HepG2 (cell line): Measurements from ENCODE around the gene CYP11A1. TPM values are rescaled to one million over a fixed set of nuclear protein-coding genes. Genes with fewer than 3 reads are reported as not detected.

Experiments
- BRCA1 ChIP-seq: sonication (generic); formaldehyde crosslinking; IDR thresholded peaks from 2 replicates; pipeline ENCODE4 v1.4.0; 2020; ENCODE audit warnings: missing genetic modification reagents
- MAFF ChIP-seq: IDR thresholded peaks from 2 replicates; pipeline ENCODE4 v1.6.1; 2011; ENCODE audit warnings: low read depth, low read length, improper control_type of control experiment
- MAFK ChIP-seq, 2 experiments: IDR thresholded peaks in 1 of 2; conservative IDR thresholded peaks in 1 of 2; 2 replicates each; pipeline ENCODE4 v1.6.1; 2011; ENCODE audit warnings: improper control_type of control experiment in 2 of 2, low read length in 2 of 2
- POGZ ChIP-seq: sonication (generic); formaldehyde crosslinking; IDR thresholded peaks from 2 replicates; pipeline ENCODE4 v1.4.0; 2020; ENCODE audit warnings: mild to moderate bottlenecking, missing genetic modification reagents
- TEAD3 ChIP-seq: optimal IDR thresholded peaks from 2 replicates; pipeline ENCODE3; 2016; ENCODE audit warnings: borderline replicate concordance
- ZNF264 ChIP-seq: sonication (generic); formaldehyde crosslinking; IDR thresholded peaks from 2 replicates; pipeline ENCODE4 v1.4.0; 2020; ENCODE audit warnings: missing genetic modification reagents
- polyA plus RNA-seq, 8 experiments: library from polyadenylated mRNA; depleted of rRNA in 3 of 8; stranded (reverse) in 7 of 8; unstranded in 1 of 8; fragments of >200 nt; fragmentation: Illumina TruSeq in 4 of 8; extraction: Trizol in 4 of 8; gene quantifications; 2 replicates each; pipeline versions ENCODE4 v1.2.1 to v1.2.3, GENCODE V29; 2011 to 2016; ENCODE audit warnings: low read depth in 4 of 8, missing spikeins in 1 of 8, mixed read lengths in 1 of 8; ENCODE audit not compliant: insufficient read depth in 1 of 8
- total RNA-seq, 5 experiments: library from RNA; depleted of rRNA; stranded (reverse); fragments of >200 nt; fragmentation: Illumina TruSeq; extraction: Trizol; gene quantifications; 2 replicates each; pipeline ENCODE4 v1.2.3, GENCODE V29; 2016; ENCODE audit warnings: low read depth in 1 of 5
- TF ChIP-seq, protein P1 (sequence below): sonication (generic); formaldehyde crosslinking; IDR thresholded peaks from 2 replicates; pipeline ENCODE4 v1.5.0; 2020; ENCODE audit warnings: mild to moderate bottlenecking, missing genetic modification reagents, borderline replicate concordance
- TF ChIP-seq, protein P2 (sequence below): sonication (generic); formaldehyde crosslinking; IDR thresholded peaks from 2 replicates; pipeline ENCODE4 v1.9.0; 2022; ENCODE audit warnings: missing genetic modification reagents, mild to moderate bottlenecking, borderline replicate concordance
- TF ChIP-seq, protein P3 (sequence below): sonication (generic); formaldehyde crosslinking; IDR thresholded peaks from 2 replicates; pipeline ENCODE4 v1.5.1; 2020; ENCODE audit warnings: mild to moderate bottlenecking, missing genetic modification reagents, moderate library complexity

CYP11A1 gene
- total and polyA plus RNA-seq, 2 of the 13 experiments (the other 11 are each of a cell fraction or from before 2014, with no cell fraction given) = 0.66 to 0.92 TPM

DNA sequence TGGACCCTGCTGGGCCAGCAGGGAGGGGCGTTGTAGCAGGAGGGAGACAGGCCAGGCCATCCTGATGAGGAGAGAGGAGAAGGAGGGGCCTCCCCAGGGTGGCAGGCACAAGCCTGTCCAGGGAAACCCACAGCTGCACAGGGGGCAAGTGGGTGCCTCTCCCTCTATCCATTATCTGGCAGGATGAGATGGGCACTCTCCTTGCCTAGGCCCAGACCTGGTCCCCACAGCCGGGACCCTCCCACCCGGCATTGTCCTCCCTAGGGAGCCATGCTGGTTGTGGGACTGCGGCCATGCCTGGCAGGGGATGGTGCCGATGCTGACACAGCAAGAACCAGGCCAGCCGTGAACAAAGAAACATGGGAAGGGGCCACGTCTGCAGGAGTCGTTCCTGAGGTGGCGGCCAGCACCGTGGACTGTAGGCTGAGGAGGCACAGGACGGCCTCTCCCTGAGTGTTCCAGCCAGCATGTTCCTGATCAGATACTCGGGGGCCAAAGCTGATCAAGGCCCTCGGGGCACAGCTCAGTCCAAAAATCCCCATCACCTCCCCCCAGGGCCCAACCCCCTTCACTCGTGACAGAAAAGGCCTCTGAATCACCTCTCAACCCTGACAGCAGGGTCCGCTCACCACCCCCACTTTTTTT, 19.2 kb upstream of the CYP11A1 start (continued):
- TF ChIP-seq, protein P1, sequence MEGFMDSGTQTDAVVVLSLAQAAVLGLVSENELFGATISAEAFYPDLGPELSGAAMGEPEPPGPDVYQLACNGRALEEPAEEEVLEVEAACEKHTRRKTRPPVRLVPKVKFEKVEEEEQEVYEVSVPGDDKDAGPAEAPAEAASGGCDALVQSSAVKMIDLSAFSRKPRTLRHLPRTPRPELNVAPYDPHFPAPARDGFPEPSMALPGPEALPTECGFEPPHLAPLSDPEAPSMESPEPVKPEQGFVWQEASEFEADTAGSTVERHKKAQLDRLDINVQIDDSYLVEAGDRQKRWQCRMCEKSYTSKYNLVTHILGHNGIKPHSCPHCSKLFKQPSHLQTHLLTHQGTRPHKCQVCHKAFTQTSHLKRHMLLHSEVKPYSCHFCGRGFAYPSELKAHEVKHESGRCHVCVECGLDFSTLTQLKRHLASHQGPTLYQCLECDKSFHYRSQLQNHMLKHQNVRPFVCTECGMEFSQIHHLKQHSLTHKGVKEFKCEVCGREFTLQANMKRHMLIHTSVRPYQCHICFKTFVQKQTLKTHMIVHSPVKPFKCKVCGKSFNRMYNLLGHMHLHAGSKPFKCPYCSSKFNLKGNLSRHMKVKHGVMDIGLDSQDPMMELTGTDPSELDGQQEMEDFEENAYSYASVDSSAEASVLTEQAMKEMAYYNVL (CRISPR knock-in tag) = no peak
- TF ChIP-seq, protein P2, sequence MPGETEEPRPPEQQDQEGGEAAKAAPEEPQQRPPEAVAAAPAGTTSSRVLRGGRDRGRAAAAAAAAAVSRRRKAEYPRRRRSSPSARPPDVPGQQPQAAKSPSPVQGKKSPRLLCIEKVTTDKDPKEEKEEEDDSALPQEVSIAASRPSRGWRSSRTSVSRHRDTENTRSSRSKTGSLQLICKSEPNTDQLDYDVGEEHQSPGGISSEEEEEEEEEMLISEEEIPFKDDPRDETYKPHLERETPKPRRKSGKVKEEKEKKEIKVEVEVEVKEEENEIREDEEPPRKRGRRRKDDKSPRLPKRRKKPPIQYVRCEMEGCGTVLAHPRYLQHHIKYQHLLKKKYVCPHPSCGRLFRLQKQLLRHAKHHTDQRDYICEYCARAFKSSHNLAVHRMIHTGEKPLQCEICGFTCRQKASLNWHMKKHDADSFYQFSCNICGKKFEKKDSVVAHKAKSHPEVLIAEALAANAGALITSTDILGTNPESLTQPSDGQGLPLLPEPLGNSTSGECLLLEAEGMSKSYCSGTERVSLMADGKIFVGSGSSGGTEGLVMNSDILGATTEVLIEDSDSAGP (CRISPR knock-in tag) = peak; percentile 14; the same call in 1 of the 2 replicates
- no peak for TF ChIP-seq POGZ (CRISPR knock-in tag)
- TF ChIP-seq TEAD3 (CRISPR knock-in tag) = peak; percentile 28
- peak; percentile 74 to 81 for TF ChIP-seq MAFK (conservative IDR thresholded peaks at IDR 0.05 in 1 of 2, IDR thresholded peaks at IDR 0.05 in 1 of 2; ENCODE audit: low read length in 2 of 2)
- TF ChIP-seq BRCA1 (CRISPR knock-in tag) = no peak
- TF ChIP-seq ZNF264 (CRISPR knock-in tag) = no peak
- TF ChIP-seq, protein P3, sequence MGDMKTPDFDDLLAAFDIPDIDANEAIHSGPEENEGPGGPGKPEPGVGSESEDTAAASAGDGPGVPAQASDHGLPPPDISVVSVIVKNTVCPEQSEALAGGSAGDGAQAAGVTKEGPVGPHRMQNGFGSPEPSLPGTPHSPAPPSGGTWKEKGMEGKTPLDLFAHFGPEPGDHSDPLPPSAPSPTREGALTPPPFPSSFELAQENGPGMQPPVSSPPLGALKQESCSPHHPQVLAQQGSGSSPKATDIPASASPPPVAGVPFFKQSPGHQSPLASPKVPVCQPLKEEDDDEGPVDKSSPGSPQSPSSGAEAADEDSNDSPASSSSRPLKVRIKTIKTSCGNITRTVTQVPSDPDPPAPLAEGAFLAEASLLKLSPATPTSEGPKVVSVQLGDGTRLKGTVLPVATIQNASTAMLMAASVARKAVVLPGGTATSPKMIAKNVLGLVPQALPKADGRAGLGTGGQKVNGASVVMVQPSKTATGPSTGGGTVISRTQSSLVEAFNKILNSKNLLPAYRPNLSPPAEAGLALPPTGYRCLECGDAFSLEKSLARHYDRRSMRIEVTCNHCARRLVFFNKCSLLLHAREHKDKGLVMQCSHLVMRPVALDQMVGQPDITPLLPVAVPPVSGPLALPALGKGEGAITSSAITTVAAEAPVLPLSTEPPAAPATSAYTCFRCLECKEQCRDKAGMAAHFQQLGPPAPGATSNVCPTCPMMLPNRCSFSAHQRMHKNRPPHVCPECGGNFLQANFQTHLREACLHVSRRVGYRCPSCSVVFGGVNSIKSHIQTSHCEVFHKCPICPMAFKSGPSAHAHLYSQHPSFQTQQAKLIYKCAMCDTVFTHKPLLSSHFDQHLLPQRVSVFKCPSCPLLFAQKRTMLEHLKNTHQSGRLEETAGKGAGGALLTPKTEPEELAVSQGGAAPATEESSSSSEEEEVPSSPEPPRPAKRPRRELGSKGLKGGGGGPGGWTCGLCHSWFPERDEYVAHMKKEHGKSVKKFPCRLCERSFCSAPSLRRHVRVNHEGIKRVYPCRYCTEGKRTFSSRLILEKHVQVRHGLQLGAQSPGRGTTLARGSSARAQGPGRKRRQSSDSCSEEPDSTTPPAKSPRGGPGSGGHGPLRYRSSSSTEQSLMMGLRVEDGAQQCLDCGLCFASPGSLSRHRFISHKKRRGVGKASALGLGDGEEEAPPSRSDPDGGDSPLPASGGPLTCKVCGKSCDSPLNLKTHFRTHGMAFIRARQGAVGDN (CRISPR knock-in tag) = peak; percentile 11; the same call in 1 of the 2 replicates
- TF ChIP-seq MAFF = peak; percentile 58; the same call in 1 of the 2 replicates
